ENCODE data around the gene PSME3IP1. TPM values are rescaled to one million over a fixed set of nuclear protein-coding genes. Genes with fewer than 3 reads are reported as not detected.

Gene PSME3IP1
- total RNA-seq, 1 experiment from 2014 or later = 45.6 TPM

DNA sequence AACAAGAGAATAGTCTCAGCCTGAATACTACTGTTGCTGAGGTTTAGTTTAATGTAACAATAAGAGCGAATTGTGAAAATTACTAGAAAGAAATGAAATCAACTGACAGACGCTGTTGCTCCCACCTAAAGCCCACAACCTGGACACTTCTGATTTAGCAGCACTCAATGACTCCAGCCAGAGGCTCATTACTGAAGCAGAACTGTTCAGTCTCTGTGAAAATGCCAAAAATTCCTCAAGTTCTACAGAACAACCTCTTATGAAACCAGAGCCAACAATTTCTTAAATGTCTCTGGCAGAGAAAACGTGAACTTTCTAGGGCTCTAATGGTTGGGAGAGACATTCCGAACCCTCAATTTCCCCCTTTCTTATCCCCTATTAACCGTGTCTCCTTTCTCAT, 9.9 kb downstream of the PSME3IP1 start:
- DNase-seq = no peak
- TF ChIP-seq, protein P1, sequence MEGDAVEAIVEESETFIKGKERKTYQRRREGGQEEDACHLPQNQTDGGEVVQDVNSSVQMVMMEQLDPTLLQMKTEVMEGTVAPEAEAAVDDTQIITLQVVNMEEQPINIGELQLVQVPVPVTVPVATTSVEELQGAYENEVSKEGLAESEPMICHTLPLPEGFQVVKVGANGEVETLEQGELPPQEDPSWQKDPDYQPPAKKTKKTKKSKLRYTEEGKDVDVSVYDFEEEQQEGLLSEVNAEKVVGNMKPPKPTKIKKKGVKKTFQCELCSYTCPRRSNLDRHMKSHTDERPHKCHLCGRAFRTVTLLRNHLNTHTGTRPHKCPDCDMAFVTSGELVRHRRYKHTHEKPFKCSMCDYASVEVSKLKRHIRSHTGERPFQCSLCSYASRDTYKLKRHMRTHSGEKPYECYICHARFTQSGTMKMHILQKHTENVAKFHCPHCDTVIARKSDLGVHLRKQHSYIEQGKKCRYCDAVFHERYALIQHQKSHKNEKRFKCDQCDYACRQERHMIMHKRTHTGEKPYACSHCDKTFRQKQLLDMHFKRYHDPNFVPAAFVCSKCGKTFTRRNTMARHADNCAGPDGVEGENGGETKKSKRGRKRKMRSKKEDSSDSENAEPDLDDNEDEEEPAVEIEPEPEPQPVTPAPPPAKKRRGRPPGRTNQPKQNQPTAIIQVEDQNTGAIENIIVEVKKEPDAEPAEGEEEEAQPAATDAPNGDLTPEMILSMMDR (conservative IDR thresholded peaks at IDR 0.05; ENCODE audit: low read depth, low read length) = no peak
- no peak for TF ChIP-seq EZH2 (IDR thresholded peaks at IDR 0.05; ENCODE audit: low read length, unreplicated experiment)
- Histone ChIP-seq H3K9ac (ENCODE audit: low read length) (no peak overlapping the region), H3K9me3 (ENCODE audit: low read length) (no peaks in the 10 kb centered on the region), H3K9me2 (replicated peaks; ENCODE audit: low read length) (no peaks in the 10 kb centered on the region), H3K79me2 (ENCODE audit: low read length) (peaks cover 17% of the 10 kb centered on the region), H2AFZ (ENCODE audit: low read length) (no peak overlapping the region), H3K36me3 (ENCODE audit: low read depth, low read length) (0 out of 2 replicates have a peak, but pooled peaks cover 5% of the 10 kb centered on the region), H3K4me1 (ENCODE audit: insufficient read depth, low read length) (no peaks in the 10 kb centered on the region), H3F3A (ENCODE audit: low read length, unreplicated experiment) (no peaks in the 10 kb centered on the region), H3K27me3 (ENCODE audit: low read length) (no peaks in the 10 kb centered on the region), H3K27ac (ENCODE audit: low read length) (no peak overlapping the region), H4K20me1 (ENCODE audit: low read length) (no peaks in the 10 kb centered on the region), H3K4me3 (ENCODE audit: low read length) (no peak overlapping the region), H3K4me2 (ENCODE audit: low read length) (no peak overlapping the region)
- intact Hi-C loops (cut with micrococcal nuclease) = no loop called here
- BruUV-seq (replicated peaks) = no TSS peak
- ATAC-seq = no peak
- CTCF ChIA-PET = no interaction called here
- POLR2A ChIA-PET (ENCODE audit: unreplicated experiment) = no interaction called here

DNA sequence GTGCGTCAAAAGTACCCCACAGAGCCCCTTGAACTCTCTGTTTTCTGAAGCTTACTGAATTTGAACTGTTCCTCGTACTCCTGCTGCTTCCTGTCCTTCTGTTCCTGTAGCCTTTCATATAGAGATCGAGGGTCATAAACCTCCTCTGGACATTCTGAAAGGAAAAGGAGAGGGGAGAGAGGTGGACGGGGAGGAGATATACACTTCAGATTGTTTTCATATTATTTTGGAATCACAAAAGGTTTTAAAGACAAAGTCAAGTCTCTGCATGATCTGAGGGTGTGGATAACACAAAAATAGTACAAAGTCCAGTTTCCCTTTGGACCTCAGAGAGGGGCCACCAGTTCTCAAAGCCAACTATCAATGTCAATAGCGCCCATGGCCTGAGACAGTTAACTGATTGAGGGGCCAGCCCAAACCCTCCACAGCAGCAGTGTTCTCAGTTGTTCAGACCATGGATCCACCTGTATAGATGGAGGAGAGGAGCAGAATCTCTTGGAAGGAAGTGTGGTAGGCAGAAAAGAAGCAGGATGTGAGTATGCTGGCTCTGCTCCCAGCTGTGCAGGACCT, 13.0 kb downstream of the PSME3IP1 start:
- Histone ChIP-seq H3K4me2 (ENCODE audit: low read length) (no peak overlapping the region), H3K9me3 (ENCODE audit: low read length) (no peaks in the 10 kb centered on the region), H3F3A (ENCODE audit: low read length, unreplicated experiment) (no peaks in the 10 kb centered on the region), H3K9ac (ENCODE audit: low read length) (no peak overlapping the region), H2AFZ (ENCODE audit: low read length) (no peak overlapping the region), H3K79me2 (ENCODE audit: low read length) (no peaks in the 10 kb centered on the region), H3K9me2 (replicated peaks; ENCODE audit: low read length) (no peaks in the 10 kb centered on the region), H3K27ac (ENCODE audit: low read length) (no peak overlapping the region), H3K27me3 (ENCODE audit: low read length) (no peaks in the 10 kb centered on the region), H3K4me1 (ENCODE audit: insufficient read depth, low read length) (no peaks in the 10 kb centered on the region), H3K4me3 (ENCODE audit: low read length) (no peak overlapping the region), H3K36me3 (ENCODE audit: low read depth, low read length) (peaks cover 5% of the 10 kb centered on the region; the same call in 1 of the 2 replicates), H4K20me1 (ENCODE audit: low read length) (no peaks in the 10 kb centered on the region)
- CTCF ChIA-PET = no interaction called here
- intact Hi-C loops (cut with micrococcal nuclease) = no loop called here
- ATAC-seq = no peak
- POLR2A ChIA-PET (ENCODE audit: unreplicated experiment) = no interaction called here
- no peak for DNase-seq
- no TSS peak for BruUV-seq (replicated peaks)
- no peak for TF ChIP-seq EZH2phosphoT487 (IDR thresholded peaks at IDR 0.05; ENCODE audit: borderline replicate concordance, low read length)

- Histone ChIP-seq H3K4me3 (ENCODE audit: low read length) (no peak overlapping the region), H3K4me1 (ENCODE audit: insufficient read depth, low read length) (no peaks in the 10 kb centered on the region), H3K9ac (ENCODE audit: low read length) (no peak overlapping the region), H3K9me2 (replicated peaks; ENCODE audit: low read length) (no peaks in the 10 kb centered on the region), H3K9me3 (ENCODE audit: low read length) (no peaks in the 10 kb centered on the region), H3K27ac (ENCODE audit: low read length) (no peak overlapping the region), H4K20me1 (ENCODE audit: low read length) (no peaks in the 10 kb centered on the region), H3K4me2 (ENCODE audit: low read length) (no peak overlapping the region), H2AFZ (ENCODE audit: low read length) (no peak overlapping the region), H3F3A (ENCODE audit: low read length, unreplicated experiment) (no peaks in the 10 kb centered on the region), H3K27me3 (ENCODE audit: low read length) (no peaks in the 10 kb centered on the region), H3K36me3 (ENCODE audit: low read depth, low read length) (peaks cover 19% of the 10 kb centered on the region), H3K79me2 (ENCODE audit: low read length) (no peaks in the 10 kb centered on the region)
- ATAC-seq = no peak
- intact Hi-C loops (cut with micrococcal nuclease) = loop anchor here (5.0 kb wide), 1 partner anchor 222 kb away; no protein-coding TSS in a partner anchor
- TF ChIP-seq, protein P1 (conservative IDR thresholded peaks at IDR 0.05; ENCODE audit: low read depth, low read length) = no peak
- TF ChIP-seq EZH2 (IDR thresholded peaks at IDR 0.05; ENCODE audit: low read length, unreplicated experiment) (no peak), EZH2phosphoT487 (IDR thresholded peaks at IDR 0.05; ENCODE audit: borderline replicate concordance, low read length) (no peak)
- CTCF ChIA-PET = no interaction called here
- BruUV-seq (replicated peaks) = no TSS peak
- POLR2A ChIA-PET (ENCODE audit: unreplicated experiment) = no interaction called here
- DNase-seq = no peak
Observed at GRCh38 chr16:57169327-57169726, 16.5 kb downstream of the PSME3IP1 start.

Measured in PC-3 (cell line).